Measurements from ENCODE around the gene E2F1. TPM values are rescaled to one million over a fixed set of nuclear protein-coding genes. Genes with fewer than 3 reads are reported as not detected.
A peak's percentile ranks its signal among the peaks of the same experiment; 100 is the strongest.

The E2F1 gene
- total and polyA plus RNA-seq, 2 of the 4 experiments (the other 2 are of a cell fraction) = 10.9 to 14.0 TPM

DNA sequence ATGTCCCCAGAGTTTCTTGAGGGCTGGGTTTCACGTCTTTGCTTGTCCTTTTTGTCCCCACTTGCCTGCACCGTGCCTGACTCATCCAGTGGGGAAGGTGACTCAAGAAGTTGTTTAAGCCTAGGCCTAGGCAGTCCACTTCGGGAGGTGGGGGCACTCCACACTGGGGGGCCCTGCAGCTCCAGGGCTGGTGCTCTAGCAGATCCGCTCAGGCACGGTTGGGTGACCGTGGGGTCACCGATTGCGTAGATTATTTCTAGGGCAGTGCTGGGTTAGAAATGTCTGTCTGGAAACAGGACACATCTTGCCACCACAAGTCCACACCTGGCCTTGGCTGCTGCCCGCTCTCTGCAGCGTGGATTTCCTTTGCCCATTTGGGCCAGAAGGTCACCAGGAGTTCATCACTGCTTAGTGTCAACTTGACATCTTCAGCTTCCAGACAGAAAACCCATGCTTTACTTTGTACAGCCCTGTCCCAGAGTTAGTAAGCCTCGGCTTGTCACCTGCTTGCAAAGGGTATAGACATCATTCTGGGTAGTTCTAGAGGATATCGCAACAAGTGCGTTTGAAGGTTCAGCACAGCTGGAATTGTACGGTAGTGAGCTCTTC is 37.7 kb downstream of the E2F1 start:
- Histone ChIP-seq H2BK15ac (ENCODE audit: low read depth, low read length) (no peak overlapping the region), H2AK9ac (replicated peaks; ENCODE audit: low read depth, low read length, poor library complexity) (no peak overlapping the region), H3K79me1 (ENCODE audit: low read depth in 1 of 2, low read length in 2 of 2) (no peaks in the 10 kb centered on the region), H4K5ac (ENCODE audit: low read depth, low read length) (no peak overlapping the region), H3K14ac (replicated peaks; ENCODE audit: low read depth, low read length) (no peak overlapping the region), H2AK5ac (ENCODE audit: low read depth, low read length) (no peak overlapping the region), H2BK5ac (ENCODE audit: low read depth, low read length, poor library complexity, severe bottlenecking) (no peak overlapping the region), H3K27me3 (ENCODE audit: control insufficient read depth, insufficient read depth, low read length) (no peaks in the 10 kb centered on the region), H3K9ac (ENCODE audit: low read depth, low read length) (no peak overlapping the region), H3K4ac (ENCODE audit: low read depth, low read length) (no peak overlapping the region), H3K4me1 (ENCODE audit: control insufficient read depth, insufficient read depth, low read length) (peaks cover 3% of the 10 kb centered on the region; the same call in 1 of the 2 replicates), H4K20me1 (ENCODE audit: insufficient read depth, low read length) (peaks cover 9% of the 10 kb centered on the region; the same call in 1 of the 2 replicates), H3K56ac (ENCODE audit: extremely low read depth, insufficient read depth, low read length) (no peak overlapping the region), H3K4me3 (ENCODE audit: insufficient read depth, low read depth, low read length) (no peak overlapping the region), H3K36me3 (ENCODE audit: control insufficient read depth, insufficient read depth, low read length) (peaks cover 23% of the 10 kb centered on the region), H4K8ac (ENCODE audit: low read depth in 2 of 2, low read length in 2 of 2) (no peak overlapping the region), H4K91ac (ENCODE audit: insufficient read depth, low read depth, low read length) (no peak overlapping the region; the same call in 1 of the 2 replicates), H3K4me2 (ENCODE audit: low read depth, low read length) (no peak overlapping the region), H2BK20ac (ENCODE audit: low read depth, low read length) (no peak overlapping the region), H3K9me1 (ENCODE audit: insufficient read depth, low read length) (peaks cover 14% of the 10 kb centered on the region; the same call in 1 of the 2 replicates), H3K9me3 (ENCODE audit: control insufficient read depth, insufficient read depth, low read length) (no peaks in the 10 kb centered on the region), H2AFZ (replicated peaks; ENCODE audit: low read length, poor library complexity) (no peak overlapping the region), H2BK120ac (ENCODE audit: low read depth, low read length) (no peak overlapping the region), H3K23ac (ENCODE audit: low read depth, low read length) (no peak overlapping the region; the same call in 1 of the 2 replicates), H3K27ac (ENCODE audit: insufficient read depth, low read length) (no peak overlapping the region), H3K18ac (ENCODE audit: low read depth, low read length) (no peak overlapping the region)
- no peak for DNase-seq
- in situ Hi-C loops (cut with MboI; ENCODE audit: low sequenced_read_pairs) = no loop called here
- TF ChIP-seq RCOR1 (IDR thresholded peaks at IDR 0.05; ENCODE audit: insufficient replicate concordance, low read length) (no peak), FOS (IDR thresholded peaks at IDR 0.05; ENCODE audit: low read depth, low read length) (no peak), RFX5 (IDR thresholded peaks at IDR 0.05; ENCODE audit: low read depth, low read length) (no peak), POLR2A (IDR thresholded peaks at IDR 0.05; ENCODE audit: low read depth, low read length) (no peak), MAZ (IDR thresholded peaks at IDR 0.05; ENCODE audit: borderline replicate concordance, low read depth, low read length) (no peak), SMC3 (IDR thresholded peaks at IDR 0.05; ENCODE audit: low read depth, low read length) (no peak)
- 89% methylated on average over 7 of the region's 14 CpGs; no CpG with 5 or more reads in 1 of the 2 experiments for WGBS, 2 experiments (ENCODE audit: extremely low coverage in 2 of 2, insufficient read length in 1 of 2)
- CTCF ChIA-PET = no interaction called here
- dilution Hi-C loops (cut with HindIII; ENCODE audit: low sequenced_read_pairs, unreplicated experiment) = no loop called here
- 0 out of 2 replicates have a peak, but pooled peaks have one; percentile 9 for ATAC-seq (ENCODE audit: low read depth)
- intact Hi-C loops (cut with micrococcal nuclease) = no loop called here
- no TSS peak for BruUV-seq (replicated peaks)
- POLR2A ChIA-PET (ENCODE audit: unreplicated experiment) = no interaction called here
